Activated T-cell treated with anti-CD3 and anti-CD28 coated beads for 48 hours (primary cell): ENCODE data around the gene VSIG10L2.
A peak's percentile ranks its signal among the peaks of the same experiment; 100 is the strongest.
"Not testable (repeated sequence)": the region's sequence is repeated elsewhere in the genome, so short reads cannot be mapped to it uniquely, and the experiment has no call there.

Source experiments
- DNase-seq: peaks from one replicate; pipeline ENCODE4 v3.0.0-alpha.2; 2020; ENCODE audit warnings: low read depth

VSIG10L2 gene

DNA sequence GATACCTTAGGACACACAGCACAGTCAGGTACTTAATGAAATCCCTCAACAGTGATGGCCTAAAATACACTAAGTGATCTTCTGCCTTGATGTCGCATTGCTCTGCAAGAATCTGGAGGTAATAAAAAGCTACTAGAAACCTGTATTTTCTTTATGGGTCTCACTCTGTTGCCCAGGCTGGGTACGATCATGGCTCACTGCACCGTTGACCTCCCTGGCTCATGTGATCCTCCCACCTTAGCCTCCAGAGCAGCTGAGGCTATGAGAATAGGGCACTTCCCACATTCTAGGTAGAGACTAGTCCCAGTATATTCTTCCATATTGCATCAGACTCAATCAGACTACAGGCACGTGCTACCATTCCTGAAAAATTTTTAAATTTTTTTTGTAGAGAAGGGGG lies 21.7 kb downstream of the VSIG10L2 start:
- no peak for DNase-seq

DNA sequence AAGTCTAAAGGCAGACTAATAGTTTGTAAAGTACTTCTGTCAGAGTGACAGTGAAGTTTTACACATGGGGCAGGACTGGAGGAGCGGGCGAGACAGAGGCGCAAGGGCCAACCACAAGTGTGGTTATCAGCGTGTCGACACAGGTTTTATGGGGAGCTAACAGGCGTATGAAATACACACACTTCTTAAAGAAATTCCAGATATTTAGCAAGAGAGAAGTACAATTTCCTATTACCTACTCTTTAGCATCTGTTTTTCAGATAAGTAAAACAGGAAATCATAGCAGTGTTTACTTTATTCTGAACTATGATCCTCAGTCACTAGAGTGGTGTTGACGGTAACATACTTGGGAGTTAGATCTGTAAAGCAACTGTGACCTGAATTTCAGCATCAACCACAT lies 22.5 kb downstream of the VSIG10L2 start:
- DNase-seq = no peak

DNA sequence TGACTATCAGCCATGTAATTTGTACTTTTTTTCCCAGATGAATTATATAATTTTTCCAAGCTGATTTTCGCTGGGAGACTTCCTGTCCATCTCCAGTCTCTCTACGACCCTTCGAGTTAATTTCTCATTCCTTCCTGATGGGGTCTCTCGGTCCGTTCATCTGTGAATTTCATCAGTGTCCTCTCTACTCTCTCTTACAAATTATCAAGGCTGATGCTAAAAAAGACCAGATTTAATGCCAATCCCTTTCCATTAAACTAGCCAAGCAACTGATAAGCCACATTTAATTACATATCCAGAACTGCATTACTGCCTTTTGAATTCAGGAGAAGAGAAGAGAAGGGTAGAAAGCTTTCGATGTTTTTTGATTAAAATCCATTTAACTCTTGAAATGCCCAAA lies 25.8 kb downstream of the VSIG10L2 start:
- DNase-seq = no peak

DNA sequence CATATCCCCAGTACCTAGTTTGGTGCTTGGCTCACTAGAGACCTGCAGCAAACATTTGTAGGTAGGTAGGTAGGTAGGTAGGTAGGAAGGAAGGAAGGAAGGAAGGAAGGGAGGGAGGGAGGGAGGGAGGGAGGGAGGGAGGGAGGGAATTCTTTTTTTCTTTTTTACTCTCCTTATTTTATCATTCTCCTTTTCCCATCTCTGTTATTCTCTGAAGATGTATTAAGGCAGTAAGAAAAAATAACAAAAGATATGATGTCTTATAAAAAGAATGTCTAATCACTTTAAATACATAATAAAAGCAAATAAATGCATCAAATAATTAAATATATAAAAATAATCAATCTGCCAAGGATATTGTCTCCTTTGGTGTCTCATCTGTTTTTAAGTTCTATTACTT lies 28.4 kb downstream of the VSIG10L2 start:
- DNase-seq = no peak

DNA sequence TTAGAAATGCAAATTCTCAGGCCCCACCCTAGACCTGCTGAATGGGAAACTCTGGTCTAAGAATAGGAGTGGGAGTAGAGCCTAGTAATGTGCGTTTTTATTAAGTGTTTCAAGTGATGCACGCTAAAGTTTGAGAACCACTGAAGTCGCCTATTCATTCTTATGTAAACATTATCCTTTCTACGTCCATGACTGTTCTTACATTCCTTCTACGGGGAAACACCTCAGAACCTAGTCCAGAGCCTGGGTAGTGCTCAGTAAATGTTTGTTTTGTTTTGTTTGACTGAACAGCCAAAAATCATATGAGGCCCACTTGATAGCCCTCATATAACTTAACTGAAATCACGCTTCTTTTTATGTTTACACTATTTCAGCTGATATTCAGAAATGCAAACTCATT lies 29.8 kb downstream of the VSIG10L2 start:
- DNase-seq = no peak

GRCh38 chr11:125976156-125976555 lies 30.3 kb downstream of the VSIG10L2 start:
- no peak for DNase-seq

GRCh38 chr11:125977333-125977732 lies 31.5 kb downstream of the VSIG10L2 start:
- no peak for DNase-seq

DNA sequence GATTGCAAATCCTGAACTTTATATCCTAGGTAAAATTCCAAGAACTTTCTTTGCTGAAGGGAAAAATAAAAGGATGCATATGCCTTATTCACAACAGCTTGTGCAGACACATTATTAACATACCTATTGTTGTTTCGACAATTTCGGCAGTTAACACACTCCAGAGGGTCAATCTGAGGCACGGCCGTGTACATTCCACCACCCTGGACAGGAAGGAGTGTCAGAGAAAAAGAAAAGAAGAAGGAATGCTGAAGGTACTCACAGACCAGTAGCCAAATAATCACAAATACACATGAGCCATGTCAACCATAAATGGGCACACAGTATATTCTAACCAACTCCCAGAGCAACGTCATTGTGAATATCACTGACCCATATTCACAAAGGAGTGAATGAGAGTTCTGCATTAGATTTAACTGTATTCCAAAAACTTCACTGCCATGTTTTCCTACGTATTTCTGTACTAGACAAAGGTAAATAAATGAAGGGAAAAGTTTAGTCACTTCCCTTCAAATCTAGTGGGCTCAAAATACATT lies 32.4 kb downstream of the VSIG10L2 start:
- no peak for DNase-seq

- DNase-seq = no peak
These were observed 33.0 kb downstream of the VSIG10L2 start for GRCh38 chr11:125978778-125979407.

DNA sequence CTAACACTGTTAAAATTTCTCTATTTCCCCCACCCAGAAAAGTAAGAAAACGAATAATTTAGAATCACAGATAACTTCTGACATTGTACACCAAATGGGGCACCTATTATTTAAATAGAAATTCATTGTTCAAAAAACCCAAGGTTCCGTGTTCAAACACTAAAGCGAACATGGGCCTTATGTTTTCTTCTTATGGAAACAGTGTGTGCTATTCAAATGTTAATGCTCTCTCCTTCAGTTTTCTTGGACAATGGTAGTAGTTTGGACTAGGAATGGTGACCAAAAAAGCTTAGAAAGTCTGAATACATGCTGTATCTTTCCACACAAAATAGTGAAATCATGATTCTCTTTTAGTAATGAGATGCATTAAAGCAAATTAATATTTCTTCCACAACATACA lies 33.7 kb downstream of the VSIG10L2 start:
- no peak for DNase-seq

GRCh38 chr11:125980436-125980835 lies 34.6 kb downstream of the VSIG10L2 start:
- no peak for DNase-seq

GRCh38 chr11:125982348-125982730 lies 36.5 kb downstream of the VSIG10L2 start:
- DNase-seq = no peak

GRCh38 chr11:125985956-125986355 lies 40.1 kb downstream of the VSIG10L2 start:
- not testable (repeated sequence) for DNase-seq

GRCh38 chr11:125987066-125987641 lies 41.3 kb downstream of the VSIG10L2 start:
- no peak for DNase-seq

DNA sequence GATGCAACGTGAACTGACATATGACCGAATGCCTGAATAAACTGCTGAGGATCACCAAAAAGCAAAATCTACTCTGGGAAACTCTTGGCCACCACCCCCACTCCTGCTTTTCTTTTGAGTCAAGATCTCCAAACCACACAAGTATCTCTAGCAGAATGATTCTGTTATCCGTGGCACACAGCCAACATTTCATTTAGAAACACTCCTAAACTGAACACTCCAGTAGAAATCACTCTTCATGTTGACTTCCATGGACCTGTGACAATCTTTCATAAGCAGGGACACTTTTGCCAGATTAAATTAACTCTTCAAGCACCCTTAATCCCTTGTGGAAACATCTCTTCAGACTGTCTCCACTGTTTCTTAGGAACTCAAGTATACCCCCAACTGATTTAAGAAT lies 44.4 kb downstream of the VSIG10L2 start:
- DNase-seq = no peak

DNA sequence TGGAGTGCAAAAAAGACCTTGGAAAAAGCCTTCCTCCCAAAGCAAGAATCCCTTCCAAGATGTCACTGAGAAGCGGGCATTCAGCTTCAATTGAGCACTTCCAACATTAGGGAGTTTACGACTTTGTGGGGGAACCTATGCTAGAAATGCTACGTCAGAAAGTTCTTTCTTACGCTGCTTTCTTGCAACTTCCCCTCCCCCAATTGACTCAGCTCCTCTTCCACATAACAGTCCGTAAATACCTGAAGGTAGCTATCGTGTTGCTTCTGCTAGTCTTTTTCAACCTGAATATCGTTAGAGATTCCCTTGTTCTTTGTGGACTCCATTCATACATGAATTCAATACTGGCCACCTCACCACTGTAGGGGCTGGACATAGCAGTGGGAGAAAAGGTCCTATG lies 47.0 kb downstream of the VSIG10L2 start:
- no peak for DNase-seq

DNA sequence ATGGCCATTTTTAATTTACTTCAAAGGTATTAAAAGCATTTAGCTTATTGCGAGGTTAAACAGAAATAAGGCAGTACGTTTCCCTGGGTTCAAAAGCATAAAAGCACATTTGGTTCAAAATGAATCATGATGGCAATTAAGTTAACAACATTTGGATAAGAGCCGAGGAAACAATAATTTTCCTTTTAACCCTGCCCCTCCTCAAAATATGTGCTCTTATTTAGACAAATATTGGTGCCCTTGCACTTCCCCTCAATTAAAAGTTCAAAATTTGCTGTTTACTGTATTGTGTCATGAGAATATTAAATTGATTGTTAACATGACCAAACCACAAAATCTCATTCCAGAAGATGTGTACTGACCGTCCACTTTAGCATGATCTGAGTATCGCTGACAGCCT lies 48.7 kb downstream of the VSIG10L2 start:
- DNase-seq = no peak

DNA sequence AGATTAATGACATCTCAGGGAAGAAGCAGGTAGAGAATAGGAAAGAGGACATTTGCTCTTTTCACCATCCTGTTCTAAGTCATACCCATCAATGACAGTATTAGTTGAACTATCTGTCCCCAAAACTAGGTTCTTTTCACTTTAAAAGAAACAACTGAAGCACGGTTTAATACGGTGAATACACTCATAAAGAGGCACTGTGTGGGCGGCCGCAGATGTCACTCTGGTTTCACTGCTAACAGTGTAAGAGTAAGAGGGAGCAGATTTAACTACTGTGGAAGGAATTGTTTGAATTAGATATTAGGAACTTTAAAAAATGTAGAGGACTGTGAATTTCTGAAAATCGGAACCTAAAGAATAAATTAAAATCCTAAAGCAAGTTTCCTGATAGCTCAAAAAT lies 49.5 kb downstream of the VSIG10L2 start:
- peak; percentile 54 for DNase-seq

DNA sequence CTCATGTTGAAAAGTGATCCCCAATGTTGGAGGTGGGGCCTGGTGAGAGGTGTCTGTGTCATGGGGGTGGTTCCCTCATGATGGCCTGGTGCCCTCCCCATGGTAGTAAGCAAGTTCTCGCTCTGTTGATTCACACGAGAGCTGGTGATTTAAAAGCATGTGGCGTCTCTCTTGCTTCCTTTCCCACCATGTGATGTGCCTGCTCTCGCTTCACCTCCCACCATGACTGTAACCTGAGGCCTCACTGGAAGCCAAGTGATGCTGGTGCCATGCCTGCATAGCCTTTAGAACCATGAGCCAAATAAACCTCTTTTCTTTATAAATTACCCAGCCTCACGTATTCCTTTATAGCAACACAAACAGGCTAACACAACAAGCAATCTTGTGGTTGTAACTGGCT lies 52.4 kb downstream of the VSIG10L2 start:
- DNase-seq = no peak

DNA sequence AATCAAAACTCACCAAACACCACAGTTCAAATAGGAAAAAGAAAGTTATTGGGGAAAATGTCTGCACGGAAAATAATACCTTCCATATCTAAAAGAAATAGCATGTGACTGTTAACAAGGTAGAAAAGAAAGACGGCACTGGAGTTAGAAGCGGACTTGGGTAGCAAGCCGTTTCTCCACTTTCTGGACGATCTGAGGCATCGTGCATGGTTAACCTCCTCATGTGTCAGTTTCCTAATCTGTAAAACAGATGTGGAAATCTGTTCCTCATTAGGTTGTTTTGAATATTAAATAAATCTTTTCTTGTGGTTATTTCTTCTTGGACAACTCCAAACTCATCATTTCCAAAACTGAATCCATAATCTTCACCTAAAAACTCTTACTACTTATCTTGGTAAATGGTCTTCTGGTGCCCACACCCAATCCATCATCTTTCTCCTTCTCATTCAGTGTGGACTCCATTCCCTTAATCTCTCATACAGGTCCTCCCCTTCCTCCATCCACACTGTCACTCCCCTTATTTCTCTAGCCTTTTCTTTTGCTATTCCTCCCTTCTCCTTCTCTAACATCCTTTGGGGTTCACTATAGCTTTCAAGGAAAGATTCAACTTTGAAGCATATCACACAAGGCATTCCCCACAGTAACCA lies 53.5 kb downstream of the VSIG10L2 start:
- DNase-seq = no peak

- DNase-seq = no peak
These were observed 56.3 kb downstream of the VSIG10L2 start for GRCh38 chr11:126002181-126002580.
